GM12864 (cell line): ENCODE results near the gene TNFAIP8L1.

Source experiments
- DNase-seq: peaks from one replicate; pipeline ENCODE4 v3.0.0-alpha.2; 2011; ENCODE audit warnings: low read depth
- H3K4me3 ChIP-seq: 2 replicates; pipeline ENCODE4 v1.5.1; 2011; ENCODE audit warnings: mild to moderate bottlenecking, low read depth, low read length, control low read depth
- TF ChIP-seq, protein P1 (sequence below): IDR thresholded peaks from 2 replicates; pipeline ENCODE4 v1.5.1; 2011; ENCODE audit warnings: low read depth, mild to moderate bottlenecking, moderate library complexity, low read length, control low read depth, inconsistent platforms; ENCODE audit errors: missing control alignments

The TNFAIP8L1 gene

GRCh38 chr19:4609878-4610511, 29.3 kb upstream of the TNFAIP8L1 start:
- no peak for DNase-seq
- TF ChIP-seq, protein P1, sequence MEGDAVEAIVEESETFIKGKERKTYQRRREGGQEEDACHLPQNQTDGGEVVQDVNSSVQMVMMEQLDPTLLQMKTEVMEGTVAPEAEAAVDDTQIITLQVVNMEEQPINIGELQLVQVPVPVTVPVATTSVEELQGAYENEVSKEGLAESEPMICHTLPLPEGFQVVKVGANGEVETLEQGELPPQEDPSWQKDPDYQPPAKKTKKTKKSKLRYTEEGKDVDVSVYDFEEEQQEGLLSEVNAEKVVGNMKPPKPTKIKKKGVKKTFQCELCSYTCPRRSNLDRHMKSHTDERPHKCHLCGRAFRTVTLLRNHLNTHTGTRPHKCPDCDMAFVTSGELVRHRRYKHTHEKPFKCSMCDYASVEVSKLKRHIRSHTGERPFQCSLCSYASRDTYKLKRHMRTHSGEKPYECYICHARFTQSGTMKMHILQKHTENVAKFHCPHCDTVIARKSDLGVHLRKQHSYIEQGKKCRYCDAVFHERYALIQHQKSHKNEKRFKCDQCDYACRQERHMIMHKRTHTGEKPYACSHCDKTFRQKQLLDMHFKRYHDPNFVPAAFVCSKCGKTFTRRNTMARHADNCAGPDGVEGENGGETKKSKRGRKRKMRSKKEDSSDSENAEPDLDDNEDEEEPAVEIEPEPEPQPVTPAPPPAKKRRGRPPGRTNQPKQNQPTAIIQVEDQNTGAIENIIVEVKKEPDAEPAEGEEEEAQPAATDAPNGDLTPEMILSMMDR, result no peak
- no peak overlapping the region for H3K4me3 ChIP-seq

DNA sequence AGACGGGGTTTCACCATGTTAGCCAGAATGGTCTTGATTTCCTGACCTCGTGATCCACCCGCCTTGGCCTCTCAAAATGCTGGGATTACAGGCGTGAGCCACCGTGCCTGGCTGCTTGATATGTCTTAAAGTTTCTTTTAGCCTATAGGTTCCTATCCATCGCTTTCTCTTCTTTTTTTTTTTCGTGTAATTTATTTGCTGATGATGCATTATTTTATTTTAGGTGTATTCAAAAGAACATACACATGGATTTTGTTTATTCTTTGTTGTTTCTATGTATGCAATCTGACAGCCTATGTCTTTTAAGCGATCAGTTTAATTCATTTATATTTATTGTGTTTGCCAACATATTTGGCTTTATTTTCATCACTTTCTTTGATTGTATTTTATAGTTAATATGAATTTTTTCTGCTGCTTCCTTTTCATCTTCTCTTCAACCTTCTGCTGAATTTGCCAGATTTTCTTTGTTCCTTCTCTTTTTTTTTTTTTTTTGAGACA, 26.0 kb upstream of the TNFAIP8L1 start:
- TF ChIP-seq, protein P1, result no peak

GRCh38 chr19:4618019-4618418, 21.3 kb upstream of the TNFAIP8L1 start:
- DNase-seq, result no peak
- TF ChIP-seq, protein P1, result no peak
- H3K4me3 ChIP-seq, result no peak overlapping the region

More for the DNA sequence above, 26.0 kb upstream of the TNFAIP8L1 start:
- no peak overlapping the region for H3K4me3 ChIP-seq
- DNase-seq, result no peak

DNA sequence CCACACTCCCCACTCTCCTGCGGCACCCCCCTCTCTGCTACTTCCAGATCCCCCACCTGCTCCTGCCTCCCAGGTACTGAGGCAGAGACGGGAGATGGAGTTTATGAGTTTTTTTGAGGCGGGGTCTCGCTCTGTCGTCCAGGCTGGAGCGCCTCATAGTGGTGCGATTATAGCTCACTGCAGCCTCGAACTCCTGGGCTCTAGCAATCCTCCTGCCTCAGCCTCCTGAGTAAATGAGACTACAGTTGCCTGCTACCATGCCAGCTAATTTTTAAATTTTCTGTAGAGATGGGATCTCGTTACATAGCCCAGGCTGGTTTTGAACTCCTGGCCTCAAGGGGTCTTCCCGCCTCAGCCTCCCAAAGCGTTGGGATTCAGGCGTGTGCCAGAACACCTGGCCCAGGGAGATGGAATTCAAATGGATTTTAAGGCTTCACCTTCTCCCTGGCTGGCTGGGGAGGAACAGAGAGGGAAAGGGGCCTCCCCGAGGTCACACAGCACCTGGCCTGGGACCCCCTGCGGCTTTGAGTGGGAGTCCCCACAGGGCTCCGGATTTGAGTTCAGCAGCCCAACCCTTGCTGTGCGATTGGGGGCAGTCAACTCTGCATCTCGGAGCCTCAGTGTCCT, 19.5 kb upstream of the TNFAIP8L1 start:
- H3K4me3 ChIP-seq, result no peak overlapping the region
- TF ChIP-seq, protein P1, result no peak
- DNase-seq, result no peak

DNA sequence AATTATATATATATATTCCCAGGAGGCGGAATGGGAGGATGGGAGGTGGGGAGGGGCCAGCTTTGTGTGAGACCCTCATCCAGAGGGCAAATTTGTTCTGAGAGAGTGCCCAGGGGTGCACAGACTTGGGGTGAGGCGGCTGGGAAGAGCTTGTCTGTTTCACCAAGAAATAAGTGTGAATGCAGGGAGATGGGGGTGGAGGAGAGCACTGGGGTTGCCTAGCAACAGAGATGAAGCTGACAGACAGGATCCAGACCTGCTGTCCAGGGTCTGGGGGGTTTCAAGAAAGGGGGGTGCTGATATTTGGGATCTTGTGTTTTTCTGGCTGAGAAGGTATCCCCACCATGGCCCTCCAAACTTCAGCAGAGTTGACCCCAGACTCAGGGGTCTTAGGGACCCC, 18.6 kb upstream of the TNFAIP8L1 start:
- TF ChIP-seq, protein P1, result no peak
- no peak overlapping the region for H3K4me3 ChIP-seq
- DNase-seq, result no peak

DNA sequence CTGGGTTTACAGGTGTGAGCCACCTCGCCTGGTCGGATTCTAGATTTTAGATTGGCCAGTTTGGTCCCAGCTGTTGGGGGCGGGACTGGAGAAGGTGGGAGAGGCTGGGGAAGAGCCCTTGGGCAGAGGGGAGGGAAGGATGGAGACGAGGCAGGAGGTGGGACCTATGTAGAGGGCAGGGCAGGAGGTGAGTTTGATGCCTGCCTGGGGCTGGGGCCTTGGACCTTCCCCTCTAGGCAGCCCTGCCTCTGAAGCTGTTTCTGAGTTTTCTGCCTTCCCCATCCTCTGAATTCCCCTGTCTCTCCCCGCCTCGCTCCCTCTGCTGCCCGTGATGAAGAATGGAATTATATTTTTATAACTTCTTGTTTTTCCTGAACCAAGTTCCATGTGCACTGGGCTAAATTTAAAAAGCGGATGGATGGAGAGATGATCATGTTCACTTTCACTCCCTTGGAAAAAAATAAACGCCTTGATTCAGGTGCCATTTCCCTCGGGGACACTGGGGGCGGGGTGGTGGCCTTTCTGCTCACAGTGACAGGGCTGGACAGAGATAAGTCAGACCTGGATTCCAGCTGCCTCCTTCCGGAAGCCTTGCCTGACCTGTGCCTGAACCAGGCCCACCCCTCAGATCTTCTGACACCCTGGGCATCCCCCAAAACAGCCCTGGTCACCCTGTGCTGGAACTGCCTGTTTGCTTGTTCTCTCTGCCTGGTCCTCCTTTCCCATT, 16.5 kb upstream of the TNFAIP8L1 start:
- DNase-seq, result no peak
- TF ChIP-seq, protein P1, result no peak
- no peak overlapping the region for H3K4me3 ChIP-seq
